Dedifferentiated amniotic fluid mesenchymal stem cell (primary cell): ENCODE data around the gene PCBP2.
A peak's percentile ranks its signal among the peaks of the same experiment; 100 is the strongest.

Source experiments
- DNase-seq: peaks from one replicate; pipeline ENCODE4 v3.0.0-alpha.2; 2016; ENCODE audit errors: extremely low spot score

PCBP2 gene

GRCh38 chr12:53508534-53509170 is 56.8 kb downstream of the PCBP2 start:
- DNase-seq = peak; percentile 79

DNA sequence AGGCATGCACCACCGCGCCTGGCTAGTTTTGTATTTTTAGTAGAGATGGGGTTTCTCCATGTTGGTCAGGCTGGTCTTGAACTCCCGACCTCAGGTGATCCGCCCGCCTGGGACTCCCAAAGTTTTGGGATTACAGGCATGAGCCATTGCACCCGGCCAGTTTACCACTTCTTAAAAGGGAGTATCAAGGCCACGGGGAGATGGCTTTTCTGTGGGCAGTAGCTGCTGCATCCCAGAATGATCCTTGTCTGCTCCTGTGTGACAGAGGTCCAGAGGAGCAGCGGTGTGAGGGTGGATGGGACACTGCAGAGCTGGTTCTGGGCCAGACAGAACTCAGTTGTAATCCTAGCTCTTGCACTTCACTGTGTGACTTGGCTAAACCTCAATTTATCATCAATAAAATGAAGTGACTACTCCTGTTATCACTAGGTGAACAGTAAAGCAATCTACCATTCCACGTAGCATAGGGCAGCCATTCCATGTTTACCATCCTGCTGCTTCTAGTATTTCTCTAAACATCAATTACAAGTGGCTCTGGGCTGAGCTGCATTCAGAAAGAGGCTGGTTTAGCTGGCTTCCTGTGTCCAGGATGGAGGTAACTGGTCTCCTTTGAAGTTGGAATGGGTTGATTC is 58.4 kb downstream of the PCBP2 start:
- no peak for DNase-seq

DNA sequence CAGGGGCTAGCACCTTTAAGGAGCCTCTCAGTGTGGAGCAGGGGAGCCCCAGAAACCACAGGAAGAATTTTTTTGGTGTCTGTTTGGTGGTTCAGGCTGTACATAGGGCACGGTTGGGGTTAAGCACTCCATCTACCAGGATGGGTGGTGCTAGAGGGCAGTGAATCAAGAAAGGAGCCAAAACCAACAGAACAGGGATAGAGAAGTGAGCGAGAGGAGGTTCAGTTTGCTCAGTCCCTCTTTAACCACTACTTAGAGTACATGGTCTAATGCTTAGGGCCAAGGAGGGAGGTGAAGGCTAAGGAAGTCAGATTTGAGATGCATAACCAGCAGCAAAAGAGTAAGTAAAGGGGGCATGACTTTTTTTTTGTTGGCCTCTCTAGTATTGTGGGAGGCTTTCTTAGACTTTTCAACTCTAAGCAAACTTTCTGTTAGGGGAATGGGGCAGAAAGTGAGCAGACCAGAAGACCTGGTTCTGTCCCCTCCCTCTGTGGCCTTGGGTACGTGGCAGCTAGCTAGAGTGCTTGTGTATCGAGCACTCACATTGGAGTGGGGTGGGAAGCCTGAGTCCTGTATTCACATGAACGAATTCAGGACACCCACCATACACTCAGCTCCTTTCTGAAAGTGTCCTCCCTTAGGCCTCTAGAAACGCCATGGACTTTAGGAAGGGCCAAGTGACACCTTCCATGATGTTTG is 62.0 kb downstream of the PCBP2 start:
- DNase-seq = no peak

DNA sequence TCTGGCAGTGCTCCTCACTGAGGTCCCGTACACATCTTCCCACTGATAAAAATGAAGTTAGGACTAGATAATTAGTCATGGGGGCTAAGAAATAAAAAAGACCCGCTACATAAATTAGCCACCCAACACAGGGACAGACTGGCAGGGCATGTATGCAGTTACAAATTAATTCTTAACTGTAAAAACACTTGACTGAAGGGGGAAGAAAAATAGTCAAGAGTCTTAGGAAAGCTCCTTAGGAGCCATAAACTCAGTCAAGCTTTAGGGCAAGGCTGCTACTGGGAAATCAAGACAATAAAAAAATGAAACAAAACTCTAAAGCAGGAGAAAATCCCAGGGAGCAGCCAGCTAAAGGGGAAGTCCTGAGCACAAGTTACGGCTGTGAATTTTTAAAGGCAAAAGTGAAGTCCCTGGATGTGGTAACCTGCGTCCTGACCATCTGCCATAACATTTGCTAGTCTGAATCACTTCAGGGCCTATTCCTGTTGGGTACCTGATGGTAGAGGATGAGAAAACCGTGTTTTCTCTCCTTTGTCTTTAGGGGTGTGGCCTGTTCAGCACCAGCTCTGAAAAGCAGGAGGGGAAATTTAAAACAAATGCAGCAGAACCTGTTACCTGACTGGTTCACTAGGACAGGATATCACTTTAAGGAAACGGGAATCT is 62.9 kb downstream of the PCBP2 start:
- no peak for DNase-seq

- DNase-seq = no peak
These were observed 63.4 kb downstream of the PCBP2 start for GRCh38 chr12:53515291-53515680.

GRCh38 chr12:53516758-53517455 is 65.0 kb downstream of the PCBP2 start:
- DNase-seq = no peak

DNA sequence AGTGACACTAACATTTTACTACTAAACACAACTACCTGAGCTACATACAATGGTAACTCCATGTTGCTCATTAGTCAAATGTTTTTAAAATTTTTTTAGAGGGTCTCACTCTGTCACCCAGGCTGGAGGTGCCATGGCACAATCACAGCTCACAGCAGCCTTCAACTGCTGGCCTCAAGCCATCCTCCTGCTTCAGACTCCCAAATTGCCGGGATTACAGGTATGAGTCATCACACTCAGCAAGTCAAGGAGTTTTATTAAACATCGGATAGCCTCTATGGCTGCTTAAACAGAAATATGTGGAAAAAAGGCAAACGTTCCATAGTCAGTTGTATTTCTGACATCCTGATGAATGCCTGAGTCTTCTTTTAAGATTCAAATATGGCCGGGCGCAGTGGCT is 66.5 kb downstream of the PCBP2 start:
- no peak for DNase-seq

DNA sequence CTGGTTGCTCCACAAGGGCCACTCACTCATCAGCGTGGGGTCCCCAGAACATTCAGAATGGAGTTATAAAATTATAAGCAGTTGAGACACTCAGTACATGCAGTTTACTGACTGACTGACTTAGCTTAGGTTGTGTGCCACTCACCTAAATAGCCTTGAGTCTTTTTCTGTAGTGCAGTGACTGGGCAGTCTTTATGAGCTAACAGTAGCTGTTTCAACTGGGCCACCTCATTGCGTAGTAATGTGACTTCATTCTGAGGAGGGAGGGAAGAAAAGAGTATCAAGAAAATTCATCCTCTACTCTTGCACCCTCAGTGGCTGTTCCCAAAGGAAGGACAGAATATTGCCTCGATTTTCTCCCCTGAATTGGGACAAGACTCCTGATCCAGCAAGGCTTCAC is 71.2 kb downstream of the PCBP2 start:
- DNase-seq = no peak

DNA sequence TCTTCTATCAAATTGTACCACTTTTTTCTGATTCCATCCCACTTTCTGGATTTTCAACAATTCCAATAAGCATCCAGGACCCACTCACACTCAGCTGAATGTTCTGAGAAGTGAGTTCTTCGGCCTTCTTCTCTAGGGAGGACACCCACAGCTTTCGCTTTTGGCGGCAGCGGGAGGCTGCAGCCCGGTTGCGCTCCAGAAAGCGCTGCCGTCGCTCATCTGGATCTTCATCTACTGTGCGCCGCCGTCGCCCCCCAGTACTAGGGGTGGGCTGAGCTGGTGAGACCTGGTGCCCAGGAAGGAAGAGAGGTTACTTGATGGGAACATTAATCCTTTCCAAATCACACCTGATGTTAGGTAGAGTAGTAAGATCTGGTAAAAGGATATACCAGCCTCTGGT is 72.6 kb downstream of the PCBP2 start:
- DNase-seq = no peak

GRCh38 chr12:53530061-53530460 is 78.2 kb downstream of the PCBP2 start:
- no peak for DNase-seq
